Glutamatergic neuron (in vitro differentiated cells): ENCODE results near the gene DDX28. TPM values are rescaled to one million over a fixed set of nuclear protein-coding genes. Genes with fewer than 3 reads are reported as not detected.
"Not testable (repeated sequence)": the region's sequence is repeated elsewhere in the genome, so short reads cannot be mapped to it uniquely, and the experiment has no call there.

Source experiments
- DNase-seq: peaks from one replicate; pipeline ENCODE4 v3.0.0; 2022
- H3K27ac Mint-ChIP-seq: one replicate; pipeline ENCODE4 v1.8.0; 2020; ENCODE audit warnings: mild to moderate bottlenecking, mixed read lengths, inconsistent platforms; ENCODE audit not compliant: unreplicated experiment
- H3K27me3 Mint-ChIP-seq: one replicate; pipeline ENCODE4 v1.8.0; 2020; ENCODE audit warnings: mild to moderate bottlenecking, moderate library complexity, mixed read lengths, inconsistent platforms; ENCODE audit not compliant: unreplicated experiment
- H3K36me3 Mint-ChIP-seq: one replicate; pipeline ENCODE4 v1.8.0; 2020; ENCODE audit warnings: mild to moderate bottlenecking, mixed read lengths, inconsistent platforms; ENCODE audit not compliant: unreplicated experiment
- H3K4me1 Mint-ChIP-seq: one replicate; pipeline ENCODE4 v1.8.0; 2020; ENCODE audit warnings: mild to moderate bottlenecking, low read depth, mixed read lengths, inconsistent platforms; ENCODE audit not compliant: unreplicated experiment
- H3K4me3 Mint-ChIP-seq: one replicate; pipeline ENCODE4 v1.8.0; 2020; ENCODE audit warnings: mild to moderate bottlenecking, mixed read lengths, inconsistent platforms; ENCODE audit not compliant: unreplicated experiment
- H3K9me3 Mint-ChIP-seq: one replicate; pipeline ENCODE4 v1.8.0; 2020; ENCODE audit warnings: mild to moderate bottlenecking, moderate library complexity, mixed read lengths, inconsistent platforms; ENCODE audit not compliant: unreplicated experiment
- total RNA-seq: library from RNA; stranded (reverse); fragmentation: NEBNext Ultra II Directional; extraction: Animal tissue kit (Norgen Biotek cat#: 25700); gene quantifications from one replicate; pipeline ENCODE4 v1.2.1, GENCODE V29; 2021; ENCODE audit not compliant: unreplicated experiment
- TF ChIP-seq, protein P1 (sequence below): fragments of 200-600 bp; sonication (generic); IDR thresholded peaks from one replicate; pipeline ENCODE4 v1.5.0; 2021; ENCODE audit not compliant: partially characterized antibody, unreplicated experiment

Gene DDX28
- total RNA-seq, 1 donor from 2014 or later, result 6.7 TPM

DNA sequence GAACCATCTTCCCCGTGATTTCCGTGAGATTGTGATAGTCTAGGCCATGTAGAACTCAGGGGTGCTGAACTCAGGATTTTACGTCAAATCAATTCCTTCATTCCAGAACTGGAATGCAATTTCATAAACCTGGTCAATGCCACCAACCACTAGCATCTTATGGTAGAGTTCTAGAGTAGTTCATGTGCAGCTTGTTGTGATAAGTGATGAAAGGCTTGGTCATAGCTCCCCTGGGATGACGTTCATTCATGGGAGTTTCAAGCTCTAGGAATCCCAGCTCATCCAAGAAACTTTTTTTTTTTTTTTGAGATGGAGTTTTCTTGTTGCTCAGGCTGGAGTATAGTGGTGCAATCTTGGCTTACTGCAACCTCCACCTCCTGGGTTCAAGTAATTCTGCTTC, 20.0 kb downstream of the DDX28 start:
- TF ChIP-seq, protein P1, sequence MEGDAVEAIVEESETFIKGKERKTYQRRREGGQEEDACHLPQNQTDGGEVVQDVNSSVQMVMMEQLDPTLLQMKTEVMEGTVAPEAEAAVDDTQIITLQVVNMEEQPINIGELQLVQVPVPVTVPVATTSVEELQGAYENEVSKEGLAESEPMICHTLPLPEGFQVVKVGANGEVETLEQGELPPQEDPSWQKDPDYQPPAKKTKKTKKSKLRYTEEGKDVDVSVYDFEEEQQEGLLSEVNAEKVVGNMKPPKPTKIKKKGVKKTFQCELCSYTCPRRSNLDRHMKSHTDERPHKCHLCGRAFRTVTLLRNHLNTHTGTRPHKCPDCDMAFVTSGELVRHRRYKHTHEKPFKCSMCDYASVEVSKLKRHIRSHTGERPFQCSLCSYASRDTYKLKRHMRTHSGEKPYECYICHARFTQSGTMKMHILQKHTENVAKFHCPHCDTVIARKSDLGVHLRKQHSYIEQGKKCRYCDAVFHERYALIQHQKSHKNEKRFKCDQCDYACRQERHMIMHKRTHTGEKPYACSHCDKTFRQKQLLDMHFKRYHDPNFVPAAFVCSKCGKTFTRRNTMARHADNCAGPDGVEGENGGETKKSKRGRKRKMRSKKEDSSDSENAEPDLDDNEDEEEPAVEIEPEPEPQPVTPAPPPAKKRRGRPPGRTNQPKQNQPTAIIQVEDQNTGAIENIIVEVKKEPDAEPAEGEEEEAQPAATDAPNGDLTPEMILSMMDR, result no peak
- Mint-ChIP-seq H3K27me3 (no peaks in the 10 kb centered on the region), H3K9me3 (no peaks in the 10 kb centered on the region), H3K4me3 (no peak overlapping the region), H3K27ac (no peak overlapping the region), H3K36me3 (no peaks in the 10 kb centered on the region), H3K4me1 (no peaks in the 10 kb centered on the region)
- no peak for DNase-seq

DNA sequence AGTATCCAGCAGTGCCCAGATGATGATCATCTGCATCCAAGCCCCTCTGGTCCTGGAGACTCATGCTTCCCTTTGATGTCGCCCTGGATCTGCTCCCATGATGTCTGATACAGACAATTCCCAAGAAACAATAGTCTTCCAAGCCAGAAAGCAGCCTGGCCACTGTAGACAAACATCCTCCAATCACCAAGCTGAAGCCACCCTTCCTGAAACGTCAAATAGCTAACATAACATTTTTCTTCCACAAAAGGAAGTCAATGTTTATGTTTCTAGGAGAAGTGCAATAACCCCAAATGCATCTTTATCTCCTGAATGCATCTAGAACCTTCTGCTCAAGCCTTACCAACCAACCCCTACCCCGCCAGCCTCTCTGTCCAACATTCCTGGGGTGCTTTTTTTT, 22.6 kb downstream of the DDX28 start:
- peaks cover 2% of the 10 kb centered on the region for H3K27me3 Mint-ChIP-seq
- H3K36me3 Mint-ChIP-seq, result no peaks in the 10 kb centered on the region
- H3K9me3 Mint-ChIP-seq, result no peaks in the 10 kb centered on the region
- TF ChIP-seq, protein P1, result no peak
- no peak for DNase-seq
- no peak overlapping the region for H3K4me3 Mint-ChIP-seq
- H3K4me1 Mint-ChIP-seq, result no peaks in the 10 kb centered on the region
- no peak overlapping the region for H3K27ac Mint-ChIP-seq

GRCh38 chr16:67999985-68000384, 23.0 kb downstream of the DDX28 start:
- TF ChIP-seq, protein P1, result no peak
- no peak overlapping the region for H3K27ac Mint-ChIP-seq

GRCh38 chr16:67998779-67999688, 24.0 kb downstream of the DDX28 start, which contains the start of gene DPEP2:
DPEP2 (minus strand) TSS chr16:67999484; CDS start chr16:67993212, 6,272 bp downstream.
- H3K9me3 Mint-ChIP-seq, H3K27me3 Mint-ChIP-seq, H3K4me1 Mint-ChIP-seq, DNase-seq, H3K36me3 Mint-ChIP-seq, H3K4me3 Mint-ChIP-seq, H3K27ac Mint-ChIP-seq: not testable (repeated sequence)

More at GRCh38 chr16:67999985-68000384, 23.0 kb downstream of the DDX28 start:
- Mint-ChIP-seq H3K4me1 (no peaks in the 10 kb centered on the region), H3K4me3 (no peak overlapping the region), H3K36me3 (no peaks in the 10 kb centered on the region), H3K27me3 (peaks cover 2% of the 10 kb centered on the region), H3K9me3 (no peaks in the 10 kb centered on the region)
- no peak for DNase-seq

- not testable (repeated sequence) for H3K4me3 Mint-ChIP-seq, H3K27me3 Mint-ChIP-seq, H3K4me1 Mint-ChIP-seq, H3K9me3 Mint-ChIP-seq, H3K36me3 Mint-ChIP-seq, DNase-seq, H3K27ac Mint-ChIP-seq
Measured at GRCh38 chr16:67998231-67998778, 24.7 kb downstream of the DDX28 start.

GRCh38 chr16:67996666-67997065, 26.4 kb downstream of the DDX28 start:
- H3K36me3 Mint-ChIP-seq, result no peaks in the 10 kb centered on the region
- peaks cover 2% of the 10 kb centered on the region for H3K27me3 Mint-ChIP-seq
- no peaks in the 10 kb centered on the region for H3K9me3 Mint-ChIP-seq
- H3K4me3 Mint-ChIP-seq, result no peak overlapping the region
- TF ChIP-seq, protein P1, result no peak
- no peak overlapping the region for H3K27ac Mint-ChIP-seq
- no peak for DNase-seq
- no peaks in the 10 kb centered on the region for H3K4me1 Mint-ChIP-seq
